ENCODE results near the gene WDR1. TPM values are rescaled to one million over a fixed set of nuclear protein-coding genes. Genes with fewer than 3 reads are reported as not detected.

The WDR1 gene
- total and polyA plus RNA-seq, 2 of the 13 experiments (the other 11 are each of a cell fraction or from before 2014, with no cell fraction given), result 106 to 198 TPM

DNA sequence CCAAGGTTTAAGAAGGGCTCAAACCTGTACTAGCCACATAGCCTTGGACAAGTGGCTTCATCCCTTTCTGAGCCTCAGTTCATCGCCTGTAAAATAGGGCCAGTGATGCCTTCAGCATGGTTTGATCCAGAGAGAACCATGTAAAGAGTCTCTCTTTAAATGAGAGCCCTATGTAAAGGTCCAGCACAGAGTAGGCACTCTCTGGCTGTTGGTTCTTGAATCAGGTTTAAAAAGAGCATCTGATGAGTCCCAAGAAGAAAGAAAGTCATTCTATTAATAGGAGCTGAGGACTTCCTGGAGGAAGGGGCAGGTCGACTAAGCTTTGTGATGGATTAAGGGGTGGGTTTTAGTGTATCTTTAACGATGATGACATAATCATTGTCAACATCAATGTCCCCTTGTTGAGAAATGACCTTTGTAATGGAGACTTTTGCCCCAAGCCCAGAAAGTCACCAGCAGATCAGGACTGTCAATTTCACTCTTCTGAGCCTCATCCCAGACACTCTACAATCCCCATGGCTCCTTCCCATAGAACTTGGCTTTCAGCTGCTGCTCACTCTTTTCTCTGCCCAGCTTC, 91.3 kb downstream of the WDR1 start (continued):
- TF ChIP-seq ZBTB7A (CRISPR knock-in tag; IDR thresholded peaks at IDR 0.05) (no peak), ZNF207 (IDR thresholded peaks at IDR 0.05; ENCODE audit: borderline replicate concordance) (no peak), GTF3A (CRISPR knock-in tag; conservative IDR thresholded peaks at IDR 0.05) (no peak), ZMYM4 (CRISPR knock-in tag; IDR thresholded peaks at IDR 0.05) (peak; percentile 60), RARG (CRISPR knock-in tag; IDR thresholded peaks at IDR 0.05; ENCODE audit: low read depth) (no peak), HNRNPK (IDR thresholded peaks at IDR 0.05; ENCODE audit: low read depth, low read length, poor library complexity, severe bottlenecking) (no peak), MEF2D (CRISPR knock-in tag; IDR thresholded peaks at IDR 0.05) (peak; percentile 89; the same call in 1 of the 2 replicates), ZNF235 (CRISPR knock-in tag; IDR thresholded peaks at IDR 0.05; ENCODE audit: borderline replicate concordance) (no peak), ZNF556 (CRISPR knock-in tag; IDR thresholded peaks at IDR 0.05; ENCODE audit: borderline replicate concordance) (no peak), SOX5 (CRISPR knock-in tag; IDR thresholded peaks at IDR 0.05; ENCODE audit: borderline replicate concordance) (peak; percentile 52; the same call in 1 of the 2 replicates), XBP1 (CRISPR knock-in tag; IDR thresholded peaks at IDR 0.05) (no peak), CEBPB (IDR thresholded peaks at IDR 0.05; ENCODE audit: borderline replicate concordance, low read depth, low read length) (peak; percentile 70; the same call in 1 of the 2 replicates), HMG20B (CRISPR knock-in tag; conservative IDR thresholded peaks at IDR 0.05) (no peak), ISL2 (CRISPR knock-in tag; IDR thresholded peaks at IDR 0.05) (peak; percentile 17; the same call in 1 of the 2 replicates), ZNF292 (CRISPR knock-in tag; IDR thresholded peaks at IDR 0.05; ENCODE audit: borderline replicate concordance, low read depth) (peak; percentile 56; the same call in 1 of the 2 replicates), YY1 (IDR thresholded peaks at IDR 0.05; ENCODE audit: insufficient read depth, insufficient replicate concordance, low read depth, low read length) (no peak), ATF7 (IDR thresholded peaks at IDR 0.05) (peak; percentile 91), ATF7 (CRISPR knock-in tag; IDR thresholded peaks at IDR 0.05) (no peak; the same call in 1 of the 2 replicates), CREM (IDR thresholded peaks at IDR 0.05) (peak; percentile 63; the same call in 1 of the 2 replicates), CREM (CRISPR knock-in tag; IDR thresholded peaks at IDR 0.05) (no peak), PPARG (CRISPR knock-in tag; conservative IDR thresholded peaks at IDR 0.05) (peak; percentile 92), DMAP1 (CRISPR knock-in tag; IDR thresholded peaks at IDR 0.05) (no peak), ZNF782 (CRISPR knock-in tag; IDR thresholded peaks at IDR 0.05; ENCODE audit: borderline replicate concordance) (no peak), IKZF1 (IDR thresholded peaks at IDR 0.05) (no peak), SMARCC2 (IDR thresholded peaks at IDR 0.05) (no peak)
- TF ChIP-seq, protein P1, sequence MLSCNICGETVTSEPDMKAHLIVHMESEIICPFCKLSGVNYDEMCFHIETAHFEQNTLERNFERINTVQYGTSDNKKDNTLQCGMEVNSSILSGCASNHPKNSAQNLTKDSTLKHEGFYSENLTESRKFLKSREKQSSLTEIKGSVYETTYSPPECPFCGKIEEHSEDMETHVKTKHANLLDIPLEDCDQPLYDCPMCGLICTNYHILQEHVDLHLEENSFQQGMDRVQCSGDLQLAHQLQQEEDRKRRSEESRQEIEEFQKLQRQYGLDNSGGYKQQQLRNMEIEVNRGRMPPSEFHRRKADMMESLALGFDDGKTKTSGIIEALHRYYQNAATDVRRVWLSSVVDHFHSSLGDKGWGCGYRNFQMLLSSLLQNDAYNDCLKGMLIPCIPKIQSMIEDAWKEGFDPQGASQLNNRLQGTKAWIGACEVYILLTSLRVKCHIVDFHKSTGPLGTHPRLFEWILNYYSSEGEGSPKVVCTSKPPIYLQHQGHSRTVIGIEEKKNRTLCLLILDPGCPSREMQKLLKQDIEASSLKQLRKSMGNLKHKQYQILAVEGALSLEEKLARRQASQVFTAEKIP (CRISPR knock-in tag; IDR thresholded peaks at IDR 0.05; ENCODE audit: borderline replicate concordance), result no peak
- TF ChIP-seq, protein P2, sequence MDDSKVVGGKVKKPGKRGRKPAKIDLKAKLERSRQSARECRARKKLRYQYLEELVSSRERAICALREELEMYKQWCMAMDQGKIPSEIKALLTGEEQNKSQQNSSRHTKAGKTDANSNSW (CRISPR knock-in tag; IDR thresholded peaks at IDR 0.05; ENCODE audit: borderline replicate concordance), result no peak
- TF ChIP-seq, protein P3, sequence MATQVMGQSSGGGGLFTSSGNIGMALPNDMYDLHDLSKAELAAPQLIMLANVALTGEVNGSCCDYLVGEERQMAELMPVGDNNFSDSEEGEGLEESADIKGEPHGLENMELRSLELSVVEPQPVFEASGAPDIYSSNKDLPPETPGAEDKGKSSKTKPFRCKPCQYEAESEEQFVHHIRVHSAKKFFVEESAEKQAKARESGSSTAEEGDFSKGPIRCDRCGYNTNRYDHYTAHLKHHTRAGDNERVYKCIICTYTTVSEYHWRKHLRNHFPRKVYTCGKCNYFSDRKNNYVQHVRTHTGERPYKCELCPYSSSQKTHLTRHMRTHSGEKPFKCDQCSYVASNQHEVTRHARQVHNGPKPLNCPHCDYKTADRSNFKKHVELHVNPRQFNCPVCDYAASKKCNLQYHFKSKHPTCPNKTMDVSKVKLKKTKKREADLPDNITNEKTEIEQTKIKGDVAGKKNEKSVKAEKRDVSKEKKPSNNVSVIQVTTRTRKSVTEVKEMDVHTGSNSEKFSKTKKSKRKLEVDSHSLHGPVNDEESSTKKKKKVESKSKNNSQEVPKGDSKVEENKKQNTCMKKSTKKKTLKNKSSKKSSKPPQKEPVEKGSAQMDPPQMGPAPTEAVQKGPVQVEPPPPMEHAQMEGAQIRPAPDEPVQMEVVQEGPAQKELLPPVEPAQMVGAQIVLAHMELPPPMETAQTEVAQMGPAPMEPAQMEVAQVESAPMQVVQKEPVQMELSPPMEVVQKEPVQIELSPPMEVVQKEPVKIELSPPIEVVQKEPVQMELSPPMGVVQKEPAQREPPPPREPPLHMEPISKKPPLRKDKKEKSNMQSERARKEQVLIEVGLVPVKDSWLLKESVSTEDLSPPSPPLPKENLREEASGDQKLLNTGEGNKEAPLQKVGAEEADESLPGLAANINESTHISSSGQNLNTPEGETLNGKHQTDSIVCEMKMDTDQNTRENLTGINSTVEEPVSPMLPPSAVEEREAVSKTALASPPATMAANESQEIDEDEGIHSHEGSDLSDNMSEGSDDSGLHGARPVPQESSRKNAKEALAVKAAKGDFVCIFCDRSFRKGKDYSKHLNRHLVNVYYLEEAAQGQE (IDR thresholded peaks at IDR 0.05; ENCODE audit: borderline replicate concordance in 1 of 2, low read depth in 1 of 2, low read length in 2 of 2), result no peak
